SK-N-MC (cell line): ENCODE measurements around the gene MERTK.

Experiments
- EZH2 ChIP-seq: fragments of 200-600 bp; sonication (generic); IDR thresholded peaks from one replicate; pipeline ENCODE4 v1.6.1; 2017; ENCODE audit warnings: antibody characterized with exemption
- POLR2AphosphoS5 ChIP-seq: IDR thresholded peaks from 2 replicates; pipeline ENCODE4 v1.6.1; 2012; ENCODE audit warnings: mild to moderate bottlenecking, low read depth, low read length, borderline replicate concordance

- TF ChIP-seq POLR2AphosphoS5, result no peak
- no peak for TF ChIP-seq EZH2
Measured at GRCh38 chr2:112023707-112024106, 125.3 kb downstream of the MERTK start.
